Measurements from ENCODE around the gene AUTS2.

- TF ChIP-seq EZH2 (IDR thresholded peaks at IDR 0.05; ENCODE audit: insufficient read depth, poor library complexity, severe bottlenecking), result no peak
- TF ChIP-seq EZH2phosphoT487 (IDR thresholded peaks at IDR 0.05; ENCODE audit: insufficient read depth, low read depth), result no peak
Observed at GRCh38 chr7:69981646-69982045, 383.4 kb downstream of the AUTS2 start.

All from GM23248 (cell line).